Hindlimb muscle (tissue), 1 donor: ENCODE results near the gene FMN1. TPM values are rescaled to one million over a fixed set of nuclear protein-coding genes. Genes with fewer than 3 reads are reported as not detected.
A peak's percentile ranks its signal among the peaks of the same experiment; 100 is the strongest.

Experiments used
- DNase-seq: peaks from one replicate; pipeline ENCODE4 v3.0.0-alpha.2; 2013
- polyA plus RNA-seq: library from polyadenylated mRNA; unstranded; fragments of 120-200 nt; gene quantifications from one replicate; pipeline ENCODE4 v1.2.1, GENCODE V29; 2013; ENCODE audit not compliant: insufficient read length

The FMN1 gene
- polyA plus RNA-seq, 1 donor, result 1.6 TPM

GRCh38 chr15:33008284-33008995, 186.1 kb downstream of the FMN1 start:
- DNase-seq, result no peak

- DNase-seq, result no peak
Measured at GRCh38 chr15:33007303-33007855, 187.1 kb downstream of the FMN1 start.

- DNase-seq, result no peak
Measured at GRCh38 chr15:33005582-33005981, 188.9 kb downstream of the FMN1 start.

GRCh38 chr15:33001926-33002325, 192.6 kb downstream of the FMN1 start:
- no peak for DNase-seq

- peak; percentile 62 for DNase-seq
Measured at GRCh38 chr15:32998979-32999672, 195.4 kb downstream of the FMN1 start.

- no peak for DNase-seq
Measured at GRCh38 chr15:32998182-32998581, 196.3 kb downstream of the FMN1 start.

- DNase-seq, result no peak
Measured at GRCh38 chr15:32994810-32995424, 199.6 kb downstream of the FMN1 start.

- DNase-seq, result no peak
Measured at GRCh38 chr15:32993285-32993684, 201.2 kb downstream of the FMN1 start.

GRCh38 chr15:32991619-32992111, 202.8 kb downstream of the FMN1 start:
- DNase-seq, result no peak

GRCh38 chr15:32990071-32990470, 204.4 kb downstream of the FMN1 start:
- no peak for DNase-seq

- no peak for DNase-seq
Measured at GRCh38 chr15:32987067-32987466, 207.4 kb downstream of the FMN1 start.

- no peak for DNase-seq
Measured at GRCh38 chr15:32986147-32986546, 208.4 kb downstream of the FMN1 start.

GRCh38 chr15:32983679-32984078, 210.8 kb downstream of the FMN1 start:
- no peak for DNase-seq

GRCh38 chr15:32982001-32982400, 212.5 kb downstream of the FMN1 start:
- no peak for DNase-seq

GRCh38 chr15:32981536-32981935, 213.0 kb downstream of the FMN1 start:
- no peak for DNase-seq

GRCh38 chr15:32979710-32980109, 214.8 kb downstream of the FMN1 start:
- no peak for DNase-seq

- DNase-seq, result no peak
Measured at GRCh38 chr15:32977506-32977905, 217.0 kb downstream of the FMN1 start.

- no peak for DNase-seq
Measured at GRCh38 chr15:32974691-32975090, 219.8 kb downstream of the FMN1 start.

- no peak for DNase-seq
Measured at GRCh38 chr15:32972686-32973085, 221.8 kb downstream of the FMN1 start.

GRCh38 chr15:32970847-32971246, 223.7 kb downstream of the FMN1 start:
- no peak for DNase-seq

GRCh38 chr15:32967521-32967920, 227.0 kb downstream of the FMN1 start:
- no peak for DNase-seq

GRCh38 chr15:32966512-32966911, 228.0 kb downstream of the FMN1 start:
- DNase-seq, result no peak

GRCh38 chr15:32965897-32966296, 228.6 kb downstream of the FMN1 start:
- DNase-seq, result no peak
